Liver (tissue), 9 donors: ENCODE results near the gene SEC62. TPM values are rescaled to one million over a fixed set of nuclear protein-coding genes. Genes with fewer than 3 reads are reported as not detected.
A peak's percentile ranks its signal among the peaks of the same experiment; 100 is the strongest.

Experiments
- DNase-seq: peaks from one replicate; pipeline ENCODE4 v3.0.0-alpha.2; 2017; ENCODE audit warnings: low spot score
- H3K27ac ChIP-seq, 2 donors: one replicate each; pipeline ENCODE4 v1.7.0; 2013; ENCODE audit warnings: inconsistent platforms in 2 of 2, low read length in 2 of 2, control low read depth in 1 of 2, low read depth in 1 of 2, mild to moderate bottlenecking in 1 of 2
- H3K27me3 ChIP-seq, 4 donors: one replicate each; pipeline versions ENCODE4 v1.6.1 to v1.7.0; 2013; ENCODE audit warnings: low read length in 3 of 4, inconsistent platforms in 1 of 4, mild to moderate bottlenecking in 1 of 4, moderate library complexity in 1 of 4; ENCODE audit not compliant: control insufficient read depth in 4 of 4, insufficient read depth in 4 of 4
- H3K36me3 ChIP-seq, 4 donors: one replicate each; pipeline versions ENCODE4 v1.6.1 to v1.7.0; 2013; ENCODE audit warnings: low read length in 3 of 4, mild to moderate bottlenecking in 3 of 4, low read depth in 1 of 4, moderate library complexity in 1 of 4; ENCODE audit not compliant: control insufficient read depth in 4 of 4, insufficient read depth in 3 of 4
- H3K4me1 ChIP-seq, 4 donors: one replicate each; pipeline versions ENCODE4 v1.6.1 to v1.7.0; 2013; ENCODE audit warnings: low read length in 3 of 4, mild to moderate bottlenecking in 3 of 4, moderate library complexity in 1 of 4; ENCODE audit not compliant: control insufficient read depth in 4 of 4, insufficient read depth in 4 of 4
- H3K4me3 ChIP-seq, 3 donors: one replicate each; pipeline versions ENCODE4 v1.6.1 to v1.7.0; 2013; ENCODE audit warnings: low read length in 3 of 3, control low read depth in 1 of 3, low read depth in 1 of 3, mild to moderate bottlenecking in 1 of 3
- H3K9ac ChIP-seq, 2 donors: one replicate each; pipeline ENCODE4 v1.7.0; 2013; ENCODE audit warnings: low read length in 2 of 2, mild to moderate bottlenecking in 2 of 2, moderate library complexity in 2 of 2, control low read depth in 1 of 2, low read depth in 1 of 2
- H3K9me3 ChIP-seq, 4 donors: one replicate each; pipeline versions ENCODE4 v1.6.1 to v1.7.0; 2013; ENCODE audit warnings: low read length in 3 of 4; ENCODE audit not compliant: control insufficient read depth in 4 of 4
- ATF3 ChIP-seq: IDR thresholded peaks from 2 replicates; pipeline ENCODE4 v1.6.1; 2016; ENCODE audit warnings: antibody characterized with exemption
- GABPA ChIP-seq, 2 donors: IDR thresholded peaks in 1 of 2; conservative IDR thresholded peaks in 1 of 2; 2 replicates each; pipeline ENCODE4 v1.6.1; 2016; ENCODE audit warnings: antibody characterized with exemption in 2 of 2, mild to moderate bottlenecking in 1 of 2, moderate library complexity in 1 of 2
- HNF4A ChIP-seq, 2 donors: conservative IDR thresholded peaks; 2 replicates each; pipeline ENCODE4 v1.6.1; 2016; ENCODE audit warnings: antibody characterized with exemption in 2 of 2, mild to moderate bottlenecking in 2 of 2
- HNF4G ChIP-seq: IDR thresholded peaks from 2 replicates; pipeline ENCODE4 v1.6.1; 2016; ENCODE audit warnings: antibody characterized with exemption
- MAX ChIP-seq: IDR thresholded peaks from 2 replicates; pipeline ENCODE4 v1.6.1; 2016; ENCODE audit warnings: antibody characterized with exemption
- NR2F2 ChIP-seq: IDR thresholded peaks from 2 replicates; pipeline ENCODE4 v1.6.1; 2016; ENCODE audit warnings: antibody characterized with exemption
- RAD21 ChIP-seq, 2 donors: IDR thresholded peaks; 2 replicates each; pipeline ENCODE4 v1.6.1; 2016; ENCODE audit warnings: antibody characterized with exemption in 2 of 2, mild to moderate bottlenecking in 2 of 2
- RXRA ChIP-seq, 2 donors: IDR thresholded peaks; 2 replicates each; pipeline ENCODE4 v1.6.1; 2017 to 2018; ENCODE audit warnings: antibody characterized with exemption in 2 of 2, mild to moderate bottlenecking in 1 of 2
- SP1 ChIP-seq: IDR thresholded peaks from 2 replicates; pipeline ENCODE4 v1.6.1; 2018; ENCODE audit warnings: antibody characterized with exemption, mild to moderate bottlenecking
- TAF1 ChIP-seq: conservative IDR thresholded peaks from 2 replicates; pipeline ENCODE4 v1.6.1; 2016; ENCODE audit warnings: antibody characterized with exemption, mild to moderate bottlenecking
- WGBS: extraction: QIAGEN DNeasy Blood & Tissue Kit; methylation state at CpG from one replicate; pipeline ENCODE4 v1.1.7; 2013; 5-methylcytosine and 5-hydroxymethylcytosine counted together
- polyA plus RNA-seq, 2 donors: library from polyadenylated mRNA; stranded (reverse) in 1 of 2; unstranded in 1 of 2; fragments of 200-250 nt in 1 of 2; fragments of >200 nt in 1 of 2; fragmentation: Nextera tagmentation in 1 of 2; extraction: Ambion mirVana in 1 of 2; gene quantifications; one replicate each; pipeline versions ENCODE4 v1.2.1 to v1.2.3, GENCODE V29; 2013 to 2015
- total RNA-seq, 2 donors: library from RNA; depleted of rRNA; stranded (reverse); fragments of >200 nt; gene quantifications; one replicate each; pipeline ENCODE4 v1.2.3, GENCODE V29; 2014
- TF ChIP-seq, protein P1 (sequence below): fragments of 150-350 bp; IDR thresholded peaks from 2 replicates; pipeline ENCODE4 v1.5.1; 2017; ENCODE audit warnings: improper control_type of control experiment, low read depth, low read length; ENCODE audit not compliant: missing input control
- donor health status: healthy.
- donor health status: healthy.
- donor health status: healthy.
- donor health status: healthy.
- donor health status: healthy.

Gene SEC62
- total and polyA plus RNA-seq, 4 donors: 40.1 to 200 (median 63.3) TPM

GRCh38 chr3:170022336-170022735 is 55.7 kb downstream of the SEC62 start:
- H3K27me3 ChIP-seq: no peaks in the 10 kb centered on the region
- no peaks in the 10 kb centered on the region for H3K4me1 ChIP-seq
- no peak overlapping the region for H3K9ac ChIP-seq
- no peak overlapping the region for H3K4me3 ChIP-seq
- no peaks in the 10 kb centered on the region for H3K9me3 ChIP-seq
- TF ChIP-seq SP1: no peak
- TF ChIP-seq RXRA (IDR thresholded peaks at IDR 0.05): no peak
- no peak for TF ChIP-seq TAF1
- TF ChIP-seq MAX: no peak
- no peak for TF ChIP-seq NR2F2
- TF ChIP-seq, protein P1, sequence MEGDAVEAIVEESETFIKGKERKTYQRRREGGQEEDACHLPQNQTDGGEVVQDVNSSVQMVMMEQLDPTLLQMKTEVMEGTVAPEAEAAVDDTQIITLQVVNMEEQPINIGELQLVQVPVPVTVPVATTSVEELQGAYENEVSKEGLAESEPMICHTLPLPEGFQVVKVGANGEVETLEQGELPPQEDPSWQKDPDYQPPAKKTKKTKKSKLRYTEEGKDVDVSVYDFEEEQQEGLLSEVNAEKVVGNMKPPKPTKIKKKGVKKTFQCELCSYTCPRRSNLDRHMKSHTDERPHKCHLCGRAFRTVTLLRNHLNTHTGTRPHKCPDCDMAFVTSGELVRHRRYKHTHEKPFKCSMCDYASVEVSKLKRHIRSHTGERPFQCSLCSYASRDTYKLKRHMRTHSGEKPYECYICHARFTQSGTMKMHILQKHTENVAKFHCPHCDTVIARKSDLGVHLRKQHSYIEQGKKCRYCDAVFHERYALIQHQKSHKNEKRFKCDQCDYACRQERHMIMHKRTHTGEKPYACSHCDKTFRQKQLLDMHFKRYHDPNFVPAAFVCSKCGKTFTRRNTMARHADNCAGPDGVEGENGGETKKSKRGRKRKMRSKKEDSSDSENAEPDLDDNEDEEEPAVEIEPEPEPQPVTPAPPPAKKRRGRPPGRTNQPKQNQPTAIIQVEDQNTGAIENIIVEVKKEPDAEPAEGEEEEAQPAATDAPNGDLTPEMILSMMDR: no peak
- TF ChIP-seq HNF4A (conservative IDR thresholded peaks at IDR 0.05): no peak
- TF ChIP-seq ATF3: no peak
- H3K27ac ChIP-seq: no peak overlapping the region
- DNase-seq: no peak
- 86% methylated on average over 4 of the region's 4 CpGs for WGBS
- H3K36me3 ChIP-seq: no peaks in the 10 kb centered on the region

- 69% methylated on average over 1 of the region's 1 CpG for WGBS
- H3K36me3 ChIP-seq: no peaks in the 10 kb centered on the region
- TF ChIP-seq HNF4G (peak; percentile 28), TAF1 (no peak), ATF3 (no peak), MAX (no peak), SP1 (peak; percentile 18), HNF4A (conservative IDR thresholded peaks at IDR 0.05) (peak; percentile 51 to 65), RXRA (IDR thresholded peaks at IDR 0.05) (peak in 1 of 2 donors; percentile 7)
- no peaks in the 10 kb centered on the region for H3K9me3 ChIP-seq
- no peak for DNase-seq
- no peaks in the 10 kb centered on the region for H3K4me1 ChIP-seq
- H3K27ac ChIP-seq: no peak overlapping the region
- H3K4me3 ChIP-seq: no peak overlapping the region
- no peaks in the 10 kb centered on the region for H3K27me3 ChIP-seq
- no peak overlapping the region for H3K9ac ChIP-seq
These were observed 56.6 kb downstream of the SEC62 start for GRCh38 chr3:170023165-170023564.

- no peak overlapping the region for H3K9ac ChIP-seq
- H3K36me3 ChIP-seq: no peaks in the 10 kb centered on the region
- no peak for DNase-seq
- 93% methylated on average over 4 of the region's 4 CpGs for WGBS
- no peak overlapping the region for H3K27ac ChIP-seq
- no peak overlapping the region for H3K4me3 ChIP-seq
- TF ChIP-seq RAD21 (IDR thresholded peaks at IDR 0.05): no peak
- TF ChIP-seq, protein P1: no peak
- TF ChIP-seq GABPA (IDR thresholded peaks at IDR 0.05 in 1 of 2, conservative IDR thresholded peaks at IDR 0.05 in 1 of 2): no peak
- TF ChIP-seq ATF3: no peak
- no peak for TF ChIP-seq NR2F2
- no peaks in the 10 kb centered on the region for H3K4me1 ChIP-seq
- H3K9me3 ChIP-seq: no peaks in the 10 kb centered on the region
- H3K27me3 ChIP-seq: no peaks in the 10 kb centered on the region
These were observed 58.0 kb downstream of the SEC62 start for GRCh38 chr3:170024581-170024980.
